ENCODE data around the gene HRH2.

HRH2 gene

GRCh38 chr5:175712313-175712680 lies 54.4 kb downstream of the HRH2 start:
- Histone ChIP-seq H3K27ac (ENCODE audit: low read depth, low read length) (no peak overlapping the region), H3K4me2 (ENCODE audit: low read length) (no peak overlapping the region), H3K9me3 (ENCODE audit: control insufficient read depth, insufficient read depth, low read length) (peaks cover 9% of the 10 kb centered on the region; the same call in 1 of the 2 replicates), H3K9me2 (replicated peaks; ENCODE audit: control insufficient read depth, low read length) (no peaks in the 10 kb centered on the region), H4K20me1 (ENCODE audit: control insufficient read depth, insufficient read depth, low read depth, low read length) (no peaks in the 10 kb centered on the region), H3F3A (ENCODE audit: control insufficient read depth, insufficient read depth) (no peaks in the 10 kb centered on the region), H3K4me1 (ENCODE audit: control insufficient read depth, low read length) (no peaks in the 10 kb centered on the region), H3K79me2 (ENCODE audit: control insufficient read depth, low read length) (no peaks in the 10 kb centered on the region), H3K4me3 (ENCODE audit: low read length) (no peak overlapping the region), H3K27me3 (ENCODE audit: control insufficient read depth, low read length) (0 out of 2 replicates have a peak, but pooled peaks cover 3% of the 10 kb centered on the region), H3K36me3 (ENCODE audit: control insufficient read depth, low read length) (no peaks in the 10 kb centered on the region)
- TF ChIP-seq CTCF (IDR thresholded peaks at IDR 0.05; ENCODE audit: low read depth, low read length, poor library complexity, severe bottlenecking) (no peak), EZH2phosphoT487 (IDR thresholded peaks at IDR 0.05; ENCODE audit: borderline replicate concordance, low read length) (no peak)

DNA sequence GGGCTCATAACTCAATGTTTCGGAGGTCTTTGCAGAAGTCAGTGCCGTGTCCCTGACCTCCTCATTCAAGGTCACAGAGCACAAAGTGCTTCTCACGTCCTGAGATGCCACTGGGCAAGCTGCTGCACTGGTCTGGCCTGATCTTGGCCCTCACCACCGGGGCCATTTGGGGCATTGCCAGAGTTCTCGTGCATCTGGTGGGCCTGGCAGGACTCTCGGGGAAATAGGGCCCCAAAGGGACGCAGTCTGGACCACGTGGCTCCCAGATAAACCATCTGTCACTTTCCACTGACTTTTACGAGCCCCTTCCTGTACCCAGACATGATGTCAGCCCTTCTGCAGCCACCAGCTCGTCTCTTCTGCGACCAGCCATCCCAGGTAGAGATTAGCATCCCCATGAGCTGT lies 54.8 kb downstream of the HRH2 start:
- no peak overlapping the region for H3K4me3 ChIP-seq (ENCODE audit: low read length)

GRCh38 chr5:175713930-175714329 lies 56.1 kb downstream of the HRH2 start:
- no peaks in the 10 kb centered on the region for H3K9me2 ChIP-seq (replicated peaks; ENCODE audit: control insufficient read depth, low read length)
- TF ChIP-seq EZH2phosphoT487 (IDR thresholded peaks at IDR 0.05; ENCODE audit: borderline replicate concordance, low read length), result no peak
- no peak for TF ChIP-seq CTCF (IDR thresholded peaks at IDR 0.05; ENCODE audit: low read depth, low read length, poor library complexity, severe bottlenecking)
- no peaks in the 10 kb centered on the region for H3F3A ChIP-seq (ENCODE audit: control insufficient read depth, insufficient read depth)

More for the DNA sequence above, 54.8 kb downstream of the HRH2 start:
- Histone ChIP-seq H3K79me2 (ENCODE audit: control insufficient read depth, low read length) (no peaks in the 10 kb centered on the region), H3K36me3 (ENCODE audit: control insufficient read depth, low read length) (no peaks in the 10 kb centered on the region), H4K20me1 (ENCODE audit: control insufficient read depth, insufficient read depth, low read depth, low read length) (no peaks in the 10 kb centered on the region), H3K27me3 (ENCODE audit: control insufficient read depth, low read length) (0 out of 2 replicates have a peak, but pooled peaks cover 3% of the 10 kb centered on the region), H3F3A (ENCODE audit: control insufficient read depth, insufficient read depth) (no peaks in the 10 kb centered on the region), H3K4me1 (ENCODE audit: control insufficient read depth, low read length) (no peaks in the 10 kb centered on the region), H3K27ac (ENCODE audit: low read depth, low read length) (no peak overlapping the region), H3K9me2 (replicated peaks; ENCODE audit: control insufficient read depth, low read length) (no peaks in the 10 kb centered on the region), H3K4me2 (ENCODE audit: low read length) (no peak overlapping the region), H3K9me3 (ENCODE audit: control insufficient read depth, insufficient read depth, low read length) (peaks cover 11% of the 10 kb centered on the region; the same call in 1 of the 2 replicates)
- TF ChIP-seq CTCF (IDR thresholded peaks at IDR 0.05; ENCODE audit: low read depth, low read length, poor library complexity, severe bottlenecking) (no peak), EZH2phosphoT487 (IDR thresholded peaks at IDR 0.05; ENCODE audit: borderline replicate concordance, low read length) (no peak)

More at GRCh38 chr5:175713930-175714329, 56.1 kb downstream of the HRH2 start:
- Histone ChIP-seq H3K36me3 (ENCODE audit: control insufficient read depth, low read length) (no peaks in the 10 kb centered on the region), H3K27ac (ENCODE audit: low read depth, low read length) (no peak overlapping the region), H3K4me1 (ENCODE audit: control insufficient read depth, low read length) (no peaks in the 10 kb centered on the region), H3K79me2 (ENCODE audit: control insufficient read depth, low read length) (no peaks in the 10 kb centered on the region), H3K9me3 (ENCODE audit: control insufficient read depth, insufficient read depth, low read length) (peaks cover 11% of the 10 kb centered on the region; the same call in 1 of the 2 replicates), H3K4me3 (ENCODE audit: low read length) (no peak overlapping the region), H4K20me1 (ENCODE audit: control insufficient read depth, insufficient read depth, low read depth, low read length) (no peaks in the 10 kb centered on the region), H3K27me3 (ENCODE audit: control insufficient read depth, low read length) (0 out of 2 replicates have a peak, but pooled peaks cover 3% of the 10 kb centered on the region), H3K4me2 (ENCODE audit: low read length) (no peak overlapping the region)
